Ishikawa (cell line): Measurements from ENCODE around the gene CIAO2B.

Source experiments
- CEBPB ChIP-seq: IDR thresholded peaks from 2 replicates; pipeline ENCODE4 v1.6.1; 2012
- EP300 ChIP-seq: IDR thresholded peaks from 2 replicates; pipeline ENCODE4 v1.6.1; 2012; ENCODE audit warnings: borderline replicate concordance
- FOXM1 ChIP-seq: IDR thresholded peaks from 2 replicates; pipeline ENCODE4 v1.6.1; 2012; ENCODE audit warnings: low read depth, borderline replicate concordance
- MAX ChIP-seq: IDR thresholded peaks from 2 replicates; pipeline ENCODE4 v1.6.1; 2012
- TAF1 ChIP-seq: IDR thresholded peaks from 2 replicates; pipeline ENCODE4 v1.6.1; 2012; ENCODE audit warnings: low read depth, mild to moderate bottlenecking
- TEAD4 ChIP-seq: IDR thresholded peaks from 2 replicates; pipeline ENCODE4 v1.6.1; 2012
- TF ChIP-seq, protein P1 (sequence below): IDR thresholded peaks from 2 replicates; pipeline ENCODE4 v1.6.1; 2012; ENCODE audit warnings: low read depth, mild to moderate bottlenecking

DNA sequence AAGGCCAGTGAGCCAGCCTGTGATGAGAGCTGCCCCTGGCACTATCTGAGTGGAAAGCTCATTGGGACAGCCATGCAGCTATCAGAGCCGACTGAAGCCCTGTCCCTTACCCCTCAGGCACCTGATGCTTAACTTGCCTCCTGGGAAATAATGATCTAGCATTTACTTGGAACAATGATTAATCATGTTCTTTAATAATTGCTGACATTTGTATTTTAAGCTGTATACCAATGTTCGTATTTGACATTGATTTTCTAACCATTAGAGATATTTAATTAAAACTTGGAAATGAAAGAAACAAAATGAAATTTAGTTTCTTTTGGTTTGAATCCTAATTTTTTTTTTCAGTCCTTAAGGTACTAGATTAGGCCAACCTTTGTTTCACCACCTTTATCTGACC lies 43.4 kb downstream of the CIAO2B start:
- TF ChIP-seq EP300 (no peak), MAX (no peak), TAF1 (no peak), FOXM1 (no peak), TEAD4 (no peak), CEBPB (no peak)
- TF ChIP-seq, protein P1, sequence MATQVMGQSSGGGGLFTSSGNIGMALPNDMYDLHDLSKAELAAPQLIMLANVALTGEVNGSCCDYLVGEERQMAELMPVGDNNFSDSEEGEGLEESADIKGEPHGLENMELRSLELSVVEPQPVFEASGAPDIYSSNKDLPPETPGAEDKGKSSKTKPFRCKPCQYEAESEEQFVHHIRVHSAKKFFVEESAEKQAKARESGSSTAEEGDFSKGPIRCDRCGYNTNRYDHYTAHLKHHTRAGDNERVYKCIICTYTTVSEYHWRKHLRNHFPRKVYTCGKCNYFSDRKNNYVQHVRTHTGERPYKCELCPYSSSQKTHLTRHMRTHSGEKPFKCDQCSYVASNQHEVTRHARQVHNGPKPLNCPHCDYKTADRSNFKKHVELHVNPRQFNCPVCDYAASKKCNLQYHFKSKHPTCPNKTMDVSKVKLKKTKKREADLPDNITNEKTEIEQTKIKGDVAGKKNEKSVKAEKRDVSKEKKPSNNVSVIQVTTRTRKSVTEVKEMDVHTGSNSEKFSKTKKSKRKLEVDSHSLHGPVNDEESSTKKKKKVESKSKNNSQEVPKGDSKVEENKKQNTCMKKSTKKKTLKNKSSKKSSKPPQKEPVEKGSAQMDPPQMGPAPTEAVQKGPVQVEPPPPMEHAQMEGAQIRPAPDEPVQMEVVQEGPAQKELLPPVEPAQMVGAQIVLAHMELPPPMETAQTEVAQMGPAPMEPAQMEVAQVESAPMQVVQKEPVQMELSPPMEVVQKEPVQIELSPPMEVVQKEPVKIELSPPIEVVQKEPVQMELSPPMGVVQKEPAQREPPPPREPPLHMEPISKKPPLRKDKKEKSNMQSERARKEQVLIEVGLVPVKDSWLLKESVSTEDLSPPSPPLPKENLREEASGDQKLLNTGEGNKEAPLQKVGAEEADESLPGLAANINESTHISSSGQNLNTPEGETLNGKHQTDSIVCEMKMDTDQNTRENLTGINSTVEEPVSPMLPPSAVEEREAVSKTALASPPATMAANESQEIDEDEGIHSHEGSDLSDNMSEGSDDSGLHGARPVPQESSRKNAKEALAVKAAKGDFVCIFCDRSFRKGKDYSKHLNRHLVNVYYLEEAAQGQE = no peak
